Left renal cortex interstitium (tissue), 4 donors: ENCODE measurements around the gene SIPA1L3. TPM values are rescaled to one million over a fixed set of nuclear protein-coding genes. Genes with fewer than 3 reads are reported as not detected.
"Not testable (repeated sequence)": the region's sequence is repeated elsewhere in the genome, so short reads cannot be mapped to it uniquely, and the experiment has no call there.

Experiments
- DNase-seq, 4 donors: peaks; one replicate each; pipeline ENCODE4 v3.0.0-alpha.2; 2013; ENCODE audit warnings: low read depth in 4 of 4, low spot score in 2 of 4, missing footprints in 1 of 4
- polyA plus RNA-seq, 4 donors: library from polyadenylated mRNA; unstranded; fragments of 120-200 nt; gene quantifications; one replicate each; pipeline ENCODE4 v1.2.1, GENCODE V29; 2013; ENCODE audit not compliant: insufficient read length in 4 of 4

SIPA1L3 gene, protein sequence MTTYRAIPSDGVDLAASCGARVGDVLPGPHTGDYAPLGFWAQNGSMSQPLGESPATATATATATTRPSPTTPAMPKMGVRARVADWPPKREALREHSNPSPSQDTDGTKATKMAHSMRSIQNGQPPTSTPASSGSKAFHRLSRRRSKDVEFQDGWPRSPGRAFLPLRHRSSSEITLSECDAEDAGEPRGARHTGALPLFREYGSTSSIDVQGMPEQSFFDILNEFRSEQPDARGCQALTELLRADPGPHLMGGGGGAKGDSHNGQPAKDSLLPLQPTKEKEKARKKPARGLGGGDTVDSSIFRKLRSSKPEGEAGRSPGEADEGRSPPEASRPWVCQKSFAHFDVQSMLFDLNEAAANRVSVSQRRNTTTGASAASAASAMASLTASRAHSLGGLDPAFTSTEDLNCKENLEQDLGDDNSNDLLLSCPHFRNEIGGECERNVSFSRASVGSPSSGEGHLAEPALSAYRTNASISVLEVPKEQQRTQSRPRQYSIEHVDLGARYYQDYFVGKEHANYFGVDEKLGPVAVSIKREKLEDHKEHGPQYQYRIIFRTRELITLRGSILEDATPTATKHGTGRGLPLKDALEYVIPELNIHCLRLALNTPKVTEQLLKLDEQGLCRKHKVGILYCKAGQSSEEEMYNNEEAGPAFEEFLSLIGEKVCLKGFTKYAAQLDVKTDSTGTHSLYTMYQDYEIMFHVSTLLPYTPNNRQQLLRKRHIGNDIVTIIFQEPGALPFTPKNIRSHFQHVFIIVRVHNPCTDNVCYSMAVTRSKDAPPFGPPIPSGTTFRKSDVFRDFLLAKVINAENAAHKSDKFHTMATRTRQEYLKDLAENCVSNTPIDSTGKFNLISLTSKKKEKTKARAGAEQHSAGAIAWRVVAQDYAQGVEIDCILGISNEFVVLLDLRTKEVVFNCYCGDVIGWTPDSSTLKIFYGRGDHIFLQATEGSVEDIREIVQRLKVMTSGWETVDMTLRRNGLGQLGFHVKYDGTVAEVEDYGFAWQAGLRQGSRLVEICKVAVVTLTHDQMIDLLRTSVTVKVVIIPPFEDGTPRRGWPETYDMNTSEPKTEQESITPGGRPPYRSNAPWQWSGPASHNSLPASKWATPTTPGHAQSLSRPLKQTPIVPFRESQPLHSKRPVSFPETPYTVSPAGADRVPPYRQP (N-terminal part only)
- polyA plus RNA-seq = 10 to 100 TPM; 17.3 to 29.4 (median 22.8) TPM

- peak; percentile 84 to 94 (median 92) for DNase-seq
Observed at GRCh38 chr19:37906869-37907734, at the start of gene SIPA1L3. SIPA1L3 (plus strand) TSS chr19:37907208; CDS start chr19:38081566, 174,358 bp downstream.

DNA sequence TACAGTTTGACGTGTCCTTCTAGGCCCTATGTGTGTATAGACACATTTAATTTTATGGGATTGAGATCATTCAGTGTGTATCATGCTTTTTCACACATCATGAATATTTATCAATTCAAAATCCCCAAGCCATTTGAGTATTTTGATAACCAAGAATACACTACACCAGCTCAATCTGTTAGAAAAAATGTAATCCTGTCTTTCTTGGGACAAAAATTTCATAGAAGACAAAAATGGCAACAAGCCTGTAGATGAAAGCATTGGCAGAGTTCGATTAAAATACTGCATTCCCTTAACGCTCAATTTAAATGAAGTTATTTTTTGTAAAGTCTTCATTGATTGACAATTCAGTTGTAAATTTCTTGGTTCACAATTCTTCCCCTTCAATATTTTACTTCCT, 42.5 kb upstream of the SIPA1L3 start:
- no peak for DNase-seq

DNA sequence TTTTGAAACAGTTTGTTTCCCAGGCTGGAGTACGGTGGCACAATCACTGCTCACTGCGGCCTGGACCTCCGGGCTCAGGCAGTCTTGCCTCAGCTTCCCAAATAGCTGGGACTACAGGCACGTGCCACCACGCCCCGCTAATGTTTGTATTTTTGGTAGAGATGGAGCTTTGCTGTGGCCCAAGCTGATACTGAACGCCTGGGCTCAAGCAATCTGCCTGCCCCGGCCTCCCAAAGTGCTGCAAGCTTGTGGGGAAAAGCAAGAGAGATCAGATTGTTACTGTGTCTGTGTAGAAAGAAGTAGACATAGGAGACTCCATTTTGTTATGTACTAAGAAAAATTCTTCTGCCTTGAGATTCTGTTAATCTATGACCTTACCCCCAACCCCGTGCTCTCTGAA, 41.1 kb upstream of the SIPA1L3 start:
- not testable (repeated sequence) for DNase-seq

- DNase-seq = no peak
Observed at GRCh38 chr19:37867831-37868230, 39.2 kb upstream of the SIPA1L3 start.

GRCh38 chr19:37869766-37870340, 37.2 kb upstream of the SIPA1L3 start:
- no peak for DNase-seq

DNA sequence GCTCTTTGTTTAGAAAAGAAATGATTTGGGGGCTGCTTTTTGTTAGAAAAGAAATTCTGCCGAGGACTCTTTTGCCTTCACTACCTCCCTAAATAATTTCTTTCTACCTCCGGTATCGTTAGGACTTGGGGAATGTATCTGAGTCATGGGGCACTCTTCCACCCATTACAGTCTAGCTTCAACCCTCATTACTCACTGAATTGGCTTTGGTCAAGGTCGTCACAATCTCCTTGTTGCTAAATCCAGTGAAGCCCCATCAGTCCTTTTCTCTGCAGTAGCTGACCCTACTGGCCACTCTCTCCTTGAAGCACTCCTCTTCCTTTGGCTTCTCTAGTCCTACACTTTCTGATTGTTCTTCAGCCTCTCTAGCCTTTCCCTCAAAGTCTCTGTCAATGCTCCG, 34.6 kb upstream of the SIPA1L3 start:
- DNase-seq = no peak

DNA sequence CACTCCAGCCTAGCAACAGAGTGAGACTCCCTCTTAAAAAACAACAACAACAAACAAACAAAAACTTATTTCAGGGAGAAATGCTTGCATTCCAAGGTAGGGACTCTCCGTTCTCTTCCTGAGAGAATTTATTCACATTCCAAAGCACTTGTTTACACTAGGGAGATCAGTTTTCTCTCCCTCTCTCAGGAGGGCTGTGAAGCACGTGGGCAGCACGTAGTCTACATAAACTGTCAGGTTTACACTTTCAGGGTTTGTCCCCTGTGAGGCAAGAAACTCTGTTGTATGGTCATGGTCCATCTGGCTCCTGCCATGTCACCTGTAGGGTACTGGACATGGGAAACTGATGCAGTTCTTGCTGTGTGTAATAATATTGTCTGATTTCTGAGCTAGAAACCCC, 32.2 kb upstream of the SIPA1L3 start:
- DNase-seq = peak in 2 of 4 donors; percentile 36 to 46

DNA sequence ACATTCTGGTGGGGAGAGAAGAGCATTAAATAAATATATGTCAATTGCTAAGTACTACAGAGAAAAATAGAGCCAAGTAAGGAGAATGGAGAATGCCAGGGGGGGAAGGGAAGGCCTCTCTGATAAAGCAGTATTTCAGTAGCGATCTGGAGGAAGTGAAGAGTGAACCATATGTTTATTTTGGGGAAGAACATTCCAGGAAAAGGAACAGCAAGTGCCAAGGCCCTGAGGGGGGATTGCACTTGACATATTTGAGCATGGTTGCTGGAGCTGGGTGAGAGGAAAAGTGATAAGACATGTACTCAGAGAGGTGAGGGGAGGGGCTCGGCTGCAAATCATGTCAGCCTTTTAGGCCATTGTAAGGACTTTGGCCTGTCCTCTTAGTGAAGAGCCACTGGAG, 31.0 kb upstream of the SIPA1L3 start:
- no peak for DNase-seq

GRCh38 chr19:37877147-37877546, 29.9 kb upstream of the SIPA1L3 start:
- DNase-seq = no peak

DNA sequence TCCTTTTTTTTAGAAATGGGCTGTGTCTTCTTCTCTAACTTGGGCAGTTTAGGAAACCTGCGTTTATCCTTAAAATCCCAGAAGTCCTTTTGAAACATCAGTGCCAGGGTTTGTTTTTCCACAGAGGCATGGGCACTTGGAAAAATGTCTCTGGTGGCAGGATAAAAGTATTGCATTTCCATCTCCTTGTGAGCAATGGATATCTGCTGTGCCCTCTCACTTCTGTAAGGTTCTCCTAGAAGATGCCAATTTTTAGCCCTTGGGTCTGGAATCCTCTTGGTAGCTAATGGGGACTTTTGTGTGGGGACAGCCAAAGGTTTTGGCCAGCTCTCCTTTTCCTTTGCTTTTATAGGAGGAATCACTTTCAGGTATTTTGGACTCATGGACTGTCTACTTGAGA, 21.6 kb upstream of the SIPA1L3 start:
- no peak for DNase-seq

DNA sequence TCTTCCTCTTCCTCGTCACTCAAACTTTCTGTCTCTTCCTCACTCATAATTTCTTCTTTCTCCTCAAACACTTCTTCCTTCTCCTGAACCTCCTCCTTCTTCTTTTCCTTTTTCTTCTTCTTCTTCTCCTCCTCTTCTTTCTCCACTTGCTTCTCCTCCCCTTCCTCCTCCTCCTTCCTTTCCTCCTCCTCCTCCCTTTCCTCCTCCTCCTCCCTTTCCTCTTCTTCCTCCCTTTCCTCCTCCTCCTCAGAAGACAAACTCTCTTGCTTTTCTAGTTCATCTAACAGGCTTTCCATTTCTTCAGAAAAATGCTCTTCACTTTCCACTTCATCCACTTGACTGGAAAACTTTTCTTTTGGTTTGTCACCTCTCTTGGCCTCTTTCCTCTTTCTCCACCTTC, 20.4 kb upstream of the SIPA1L3 start:
- DNase-seq = no peak

GRCh38 chr19:37893845-37894575, 13.0 kb upstream of the SIPA1L3 start:
- DNase-seq = no peak

DNA sequence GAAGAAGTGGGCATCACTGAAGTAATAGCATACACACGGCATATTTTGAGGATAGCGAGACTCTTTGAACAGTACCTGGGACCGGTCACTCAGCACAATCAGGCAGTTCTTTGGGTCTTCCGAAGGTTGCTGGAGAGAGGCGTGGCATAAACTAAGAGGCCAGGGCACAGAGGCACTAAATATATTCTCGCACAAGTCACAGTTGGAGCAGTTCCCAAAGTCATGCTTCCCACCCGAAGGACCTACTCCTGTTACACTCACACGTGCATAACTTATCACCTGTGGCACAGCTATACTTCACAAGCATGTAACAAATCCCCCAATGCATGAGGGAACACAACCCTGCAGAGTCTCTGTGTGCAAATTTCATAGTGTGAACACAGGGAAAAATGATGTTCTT, 10.8 kb upstream of the SIPA1L3 start:
- no peak for DNase-seq

DNA sequence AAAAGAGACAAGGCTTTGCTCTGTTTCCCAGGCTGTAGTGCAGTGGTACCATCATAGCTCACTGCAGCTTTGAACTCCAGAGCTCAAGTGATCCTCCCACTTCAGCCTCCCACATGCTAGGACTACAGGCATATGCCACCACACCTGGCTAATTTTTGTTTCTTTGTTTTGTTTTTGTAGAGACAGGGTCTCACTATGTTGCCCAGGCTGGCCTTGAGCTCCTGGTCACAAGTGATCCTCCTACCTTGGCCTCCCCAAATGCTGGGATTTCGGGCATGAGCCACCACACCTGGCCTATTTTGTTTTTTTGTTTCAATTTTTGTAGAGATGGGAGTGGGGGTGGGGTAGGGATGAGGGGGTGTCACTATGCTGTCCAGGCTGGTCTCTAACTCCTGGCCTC, 7.6 kb upstream of the SIPA1L3 start:
- DNase-seq = no peak

GRCh38 chr19:37899966-37900365, 7.0 kb upstream of the SIPA1L3 start:
- no peak for DNase-seq

- DNase-seq = peak in 2 of 4 donors; percentile 31 to 73
Observed at GRCh38 chr19:37902668-37903067, 4.3 kb upstream of the SIPA1L3 start.

- no peak for DNase-seq
Observed at GRCh38 chr19:37903096-37903495, 3.9 kb upstream of the SIPA1L3 start.

GRCh38 chr19:37905946-37906868, 801 bp upstream of the SIPA1L3 start, which contains the start of gene WDR87:
WDR87 (minus strand) TSS chr19:37906594; CDS start chr19:37898239, 8,355 bp downstream.
- peak in 1 of 4 donors; percentile 76 for DNase-seq
